Adipose tissue (tissue), 3 donors: ENCODE data around the gene WHRN. TPM values are rescaled to one million over a fixed set of nuclear protein-coding genes. Genes with fewer than 3 reads are reported as not detected.

Experiments used
- H3K27ac ChIP-seq: one replicate; pipeline ENCODE4 v1.5.1; 2013; ENCODE audit warnings: low read depth, low read length
- WGBS, 3 donors: extraction: QIAGEN DNeasy Blood & Tissue Kit; methylation state at CpG; one replicate each; pipeline ENCODE4 v1.1.7; 2013; 5-methylcytosine and 5-hydroxymethylcytosine counted together
- polyA plus RNA-seq, 3 donors: library from polyadenylated mRNA; stranded (reverse); fragments of 200-250 nt; gene quantifications; one replicate each; pipeline ENCODE4 v1.2.3, GENCODE V29; 2013
- donor health status: healthy with polysubstance abuse.
- donor health status: Bipolar disorder and iron deficiency.
- donor health status: healthy.

Gene WHRN
- polyA plus RNA-seq, 3 donors, result 2.6 to 8.5 (median 7.0) TPM

GRCh38 chr9:114369216-114370130 is 135.8 kb downstream of the WHRN start:
- H3K27ac ChIP-seq, result no peak overlapping the region
- WGBS, 3 donors, result 95 to 97% (median 96%) methylated on average over 9 of the region's 9 CpGs

- 91 to 92% (median 91%) methylated on average over 14 of the region's 14 CpGs for WGBS, 3 donors
- no peak overlapping the region for H3K27ac ChIP-seq
Observed at GRCh38 chr9:114367772-114368569, 137.3 kb downstream of the WHRN start.

GRCh38 chr9:114367366-114367765 is 137.9 kb downstream of the WHRN start:
- 84 to 90% (median 85%) methylated on average over 6 of the region's 6 CpGs for WGBS, 3 donors

GRCh38 chr9:114366334-114367128 is 138.7 kb downstream of the WHRN start:
- WGBS, 3 donors, result 27 to 64% (median 32%) methylated on average over 10 of the region's 10 CpGs
- H3K27ac ChIP-seq, result no peak overlapping the region

More at GRCh38 chr9:114367366-114367765, 137.9 kb downstream of the WHRN start:
- H3K27ac ChIP-seq, result no peak overlapping the region

- H3K27ac ChIP-seq, result no peak overlapping the region
- WGBS, 3 donors, result 84 to 91% (median 85%) methylated on average over 2 of the region's 2 CpGs
Observed at GRCh38 chr9:114365194-114365593, 140.1 kb downstream of the WHRN start.

GRCh38 chr9:114364134-114365041 is 140.9 kb downstream of the WHRN start:
- no peak overlapping the region for H3K27ac ChIP-seq
- 41 to 69% (median 51%) methylated on average over 6 of the region's 6 CpGs for WGBS, 3 donors

- H3K27ac ChIP-seq, result no peak overlapping the region
- WGBS, 3 donors, result 34 to 74% (median 60%) methylated on average over 2 of the region's 2 CpGs
Observed at GRCh38 chr9:114363424-114363823, 141.8 kb downstream of the WHRN start.

- no peak overlapping the region for H3K27ac ChIP-seq
- WGBS, 3 donors, result 86 to 91% (median 86%) methylated on average over 12 of the region's 12 CpGs
Observed at GRCh38 chr9:114362394-114362793, 142.9 kb downstream of the WHRN start.

- no peak overlapping the region for H3K27ac ChIP-seq
- WGBS, 3 donors, result 93 to 97% (median 95%) methylated on average over 7 of the region's 7 CpGs
Observed at GRCh38 chr9:114361542-114361941, 143.7 kb downstream of the WHRN start.

GRCh38 chr9:114359801-114360200 is 145.5 kb downstream of the WHRN start:
- 94 to 98% (median 96%) methylated on average over 7 of the region's 7 CpGs for WGBS, 3 donors
- no peak overlapping the region for H3K27ac ChIP-seq

GRCh38 chr9:114357911-114358328 is 147.4 kb downstream of the WHRN start:
- H3K27ac ChIP-seq, result no peak overlapping the region
- 92 to 99% (median 98%) methylated on average over 9 of the region's 9 CpGs for WGBS, 3 donors

- no peak overlapping the region for H3K27ac ChIP-seq
- WGBS, 3 donors, result 89 to 96% (median 92%) methylated on average over 6 of the region's 6 CpGs
Observed at GRCh38 chr9:114357360-114357759, 147.9 kb downstream of the WHRN start.

- no peak overlapping the region for H3K27ac ChIP-seq
- WGBS, 3 donors, result 80 to 86% (median 85%) methylated on average over 6 of the region's 6 CpGs
Observed at GRCh38 chr9:114356792-114357191, 148.5 kb downstream of the WHRN start.

GRCh38 chr9:114355821-114356220 is 149.5 kb downstream of the WHRN start:
- no peak overlapping the region for H3K27ac ChIP-seq
- 89 to 96% (median 95%) methylated on average over 6 of the region's 6 CpGs for WGBS, 3 donors
